Measurements from ENCODE around the gene CCDC184.
"Not testable (repeated sequence)": the region's sequence is repeated elsewhere in the genome, so short reads cannot be mapped to it uniquely, and the experiment has no call there.

Gene CCDC184

DNA sequence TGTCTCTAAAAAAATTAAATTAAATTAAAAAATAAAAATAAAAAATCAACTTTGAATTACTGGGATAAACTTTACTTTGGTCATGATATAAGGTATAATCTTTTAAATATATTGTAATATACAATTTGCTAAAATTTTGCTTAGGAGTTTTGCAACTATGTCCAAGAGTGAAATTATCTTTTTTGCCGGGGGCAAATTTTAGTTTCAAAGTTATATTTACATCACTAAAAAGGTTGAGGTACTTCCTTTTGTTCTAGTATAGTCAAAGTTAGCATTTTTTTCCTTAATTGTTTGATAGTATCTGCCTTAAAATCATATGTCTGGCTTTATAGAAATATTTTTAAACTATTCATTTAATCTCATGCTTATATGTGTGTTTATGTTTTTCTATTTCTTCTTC lies 37.3 kb downstream of the CCDC184 start:
- Histone ChIP-seq H2AFZ (ENCODE audit: low read depth, low read length) (no peak overlapping the region), H3K4me2 (ENCODE audit: insufficient read depth, low read length) (no peak overlapping the region), H3K36me3 (ENCODE audit: insufficient read depth, low read length) (no peaks in the 10 kb centered on the region), H3K4me3 (ENCODE audit: low read depth in 1 of 2, low read length in 2 of 2) (no peak overlapping the region), H3K9ac (ENCODE audit: low read depth, low read length) (no peak overlapping the region), H3K27ac (ENCODE audit: low read length) (no peak overlapping the region), H3K79me2 (ENCODE audit: insufficient read depth, low read length) (no peaks in the 10 kb centered on the region), H4K20me1 (ENCODE audit: insufficient read depth, low read length) (no peaks in the 10 kb centered on the region), H3K9me3 (ENCODE audit: insufficient read depth, low read length, severe bottlenecking) (no peaks in the 10 kb centered on the region), H3K27me3 (ENCODE audit: insufficient read depth, low read length, poor library complexity) (peaks cover 9% of the 10 kb centered on the region), H3K4me1 (ENCODE audit: insufficient read depth, low read length) (no peaks in the 10 kb centered on the region)
- TF ChIP-seq EZH2 (IDR thresholded peaks at IDR 0.05; ENCODE audit: borderline replicate concordance, low read depth, low read length, severe bottlenecking) = no peak
- TF ChIP-seq, protein P1, sequence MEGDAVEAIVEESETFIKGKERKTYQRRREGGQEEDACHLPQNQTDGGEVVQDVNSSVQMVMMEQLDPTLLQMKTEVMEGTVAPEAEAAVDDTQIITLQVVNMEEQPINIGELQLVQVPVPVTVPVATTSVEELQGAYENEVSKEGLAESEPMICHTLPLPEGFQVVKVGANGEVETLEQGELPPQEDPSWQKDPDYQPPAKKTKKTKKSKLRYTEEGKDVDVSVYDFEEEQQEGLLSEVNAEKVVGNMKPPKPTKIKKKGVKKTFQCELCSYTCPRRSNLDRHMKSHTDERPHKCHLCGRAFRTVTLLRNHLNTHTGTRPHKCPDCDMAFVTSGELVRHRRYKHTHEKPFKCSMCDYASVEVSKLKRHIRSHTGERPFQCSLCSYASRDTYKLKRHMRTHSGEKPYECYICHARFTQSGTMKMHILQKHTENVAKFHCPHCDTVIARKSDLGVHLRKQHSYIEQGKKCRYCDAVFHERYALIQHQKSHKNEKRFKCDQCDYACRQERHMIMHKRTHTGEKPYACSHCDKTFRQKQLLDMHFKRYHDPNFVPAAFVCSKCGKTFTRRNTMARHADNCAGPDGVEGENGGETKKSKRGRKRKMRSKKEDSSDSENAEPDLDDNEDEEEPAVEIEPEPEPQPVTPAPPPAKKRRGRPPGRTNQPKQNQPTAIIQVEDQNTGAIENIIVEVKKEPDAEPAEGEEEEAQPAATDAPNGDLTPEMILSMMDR (IDR thresholded peaks at IDR 0.05; ENCODE audit: borderline replicate concordance, extremely low read depth, low read length, poor library complexity, severe bottlenecking) = no peak
- DNase-seq (no peak), ATAC-seq (ENCODE audit: insufficient read depth, low read depth) (no peak)

DNA sequence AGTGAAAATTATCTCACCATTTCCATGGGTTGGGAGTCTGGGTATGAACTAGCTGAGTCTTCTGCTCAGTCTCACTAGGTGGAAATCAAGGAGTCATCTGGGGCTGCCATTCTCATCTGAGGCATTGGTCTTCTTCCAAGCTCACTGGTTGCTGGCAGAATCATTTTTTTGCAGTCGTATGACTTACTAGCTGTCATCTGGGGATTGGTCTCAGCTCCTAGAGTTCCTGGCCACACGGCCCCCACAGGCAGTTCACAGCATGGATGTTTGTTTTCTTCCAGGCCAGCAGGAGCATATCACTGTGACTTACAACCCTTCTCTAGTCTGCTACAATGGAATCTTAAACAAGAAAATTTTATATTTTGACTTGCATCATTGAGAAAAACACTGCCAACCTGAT lies 38.2 kb downstream of the CCDC184 start:
- H3K4me3 ChIP-seq (ENCODE audit: low read depth in 1 of 2, low read length in 2 of 2) = no peak overlapping the region
- H3K79me2 ChIP-seq (ENCODE audit: insufficient read depth, low read length) = no peaks in the 10 kb centered on the region
- no peak overlapping the region for H2AFZ ChIP-seq (ENCODE audit: low read depth, low read length)
- no peak overlapping the region for H3K27ac ChIP-seq (ENCODE audit: low read length)
- H4K20me1 ChIP-seq (ENCODE audit: insufficient read depth, low read length) = no peaks in the 10 kb centered on the region
- no peaks in the 10 kb centered on the region for H3K4me1 ChIP-seq (ENCODE audit: insufficient read depth, low read length)
- H3K4me2 ChIP-seq (ENCODE audit: insufficient read depth, low read length) = no peak overlapping the region
- H3K9me3 ChIP-seq (ENCODE audit: insufficient read depth, low read length, severe bottlenecking) = no peaks in the 10 kb centered on the region
- ATAC-seq (ENCODE audit: insufficient read depth, low read depth) (no peak), DNase-seq (no peak)
- no peak overlapping the region for H3K9ac ChIP-seq (ENCODE audit: low read depth, low read length)
- peaks cover 5% of the 10 kb centered on the region for H3K27me3 ChIP-seq (ENCODE audit: insufficient read depth, low read length, poor library complexity)
- no peaks in the 10 kb centered on the region for H3K36me3 ChIP-seq (ENCODE audit: insufficient read depth, low read length)
- no peak for TF ChIP-seq EZH2 (IDR thresholded peaks at IDR 0.05; ENCODE audit: borderline replicate concordance, low read depth, low read length, severe bottlenecking)
- TF ChIP-seq, protein P1 (IDR thresholded peaks at IDR 0.05; ENCODE audit: borderline replicate concordance, extremely low read depth, low read length, poor library complexity, severe bottlenecking) = no peak

DNA sequence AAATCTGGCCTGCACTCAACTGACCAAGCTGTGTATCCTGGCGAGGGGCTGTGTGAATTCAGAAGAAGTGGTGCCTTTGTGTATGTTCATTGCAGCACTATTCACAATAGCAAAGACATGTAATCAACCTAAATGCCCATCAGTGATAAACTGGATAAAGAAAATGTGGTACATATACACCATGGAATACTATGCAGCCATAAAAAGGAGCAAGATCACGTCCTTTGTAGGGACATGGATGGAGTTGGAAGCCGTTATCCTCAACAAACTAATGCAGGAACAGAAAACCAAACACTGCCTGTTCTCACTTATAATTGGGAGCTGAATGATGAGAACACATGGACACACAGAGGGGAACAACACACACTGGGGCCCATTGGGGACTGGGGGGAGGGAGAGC lies 41.1 kb downstream of the CCDC184 start:
- H3K27ac ChIP-seq (ENCODE audit: low read length); H3K9me3 ChIP-seq (ENCODE audit: insufficient read depth, low read length, severe bottlenecking); H3K36me3 ChIP-seq (ENCODE audit: insufficient read depth, low read length); DNase-seq; H4K20me1 ChIP-seq (ENCODE audit: insufficient read depth, low read length); H3K4me3 ChIP-seq (ENCODE audit: low read depth in 1 of 2, low read length in 2 of 2); H3K27me3 ChIP-seq (ENCODE audit: insufficient read depth, low read length, poor library complexity); H3K9ac ChIP-seq (ENCODE audit: low read depth, low read length); ATAC-seq (ENCODE audit: insufficient read depth, low read depth); H2AFZ ChIP-seq (ENCODE audit: low read depth, low read length); H3K4me1 ChIP-seq (ENCODE audit: insufficient read depth, low read length); H3K79me2 ChIP-seq (ENCODE audit: insufficient read depth, low read length); H3K4me2 ChIP-seq (ENCODE audit: insufficient read depth, low read length): not testable (repeated sequence)

DNA sequence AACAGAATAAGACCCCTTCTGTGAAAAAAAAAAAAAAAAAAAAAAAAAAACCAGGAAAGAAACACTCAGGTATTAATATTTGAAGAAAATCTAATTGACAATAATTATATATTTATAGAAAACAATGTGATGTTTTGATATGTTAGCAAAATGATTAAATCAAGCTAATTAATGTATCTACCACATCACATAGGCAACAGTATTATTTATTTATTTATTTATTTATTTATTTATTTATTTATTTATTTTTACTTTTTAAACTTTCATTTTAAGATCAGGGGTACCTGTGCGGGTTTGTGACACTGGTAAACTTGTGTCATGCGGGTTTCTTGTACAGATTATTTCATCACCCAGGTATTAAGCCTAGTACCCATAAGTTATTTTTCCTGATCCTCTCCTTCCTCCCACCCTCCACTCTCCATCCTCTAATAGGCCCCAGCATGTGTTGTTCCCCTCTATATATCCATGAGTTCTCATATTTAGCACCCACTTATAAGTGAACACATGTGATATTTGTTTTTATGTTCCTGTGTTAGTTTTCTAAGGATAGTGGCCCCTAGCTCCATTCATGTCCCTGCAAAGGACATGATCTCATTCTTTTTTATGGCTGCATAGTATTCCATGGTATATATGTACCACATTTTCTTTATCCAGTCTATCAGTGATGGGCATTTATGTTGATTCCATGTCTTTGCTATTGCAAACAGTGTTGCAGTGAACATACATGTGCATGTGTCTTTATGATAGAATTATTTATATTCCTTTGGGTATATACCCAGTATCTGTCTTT lies 47.9 kb downstream of the CCDC184 start:
- H3K36me3 ChIP-seq (ENCODE audit: insufficient read depth, low read length); H3K4me3 ChIP-seq (ENCODE audit: low read depth in 1 of 2, low read length in 2 of 2); H4K20me1 ChIP-seq (ENCODE audit: insufficient read depth, low read length); H3K27ac ChIP-seq (ENCODE audit: low read length); H3K27me3 ChIP-seq (ENCODE audit: insufficient read depth, low read length, poor library complexity); H3K9me3 ChIP-seq (ENCODE audit: insufficient read depth, low read length, severe bottlenecking); H3K9ac ChIP-seq (ENCODE audit: low read depth, low read length); ATAC-seq (ENCODE audit: insufficient read depth, low read depth); H3K79me2 ChIP-seq (ENCODE audit: insufficient read depth, low read length); H3K4me1 ChIP-seq (ENCODE audit: insufficient read depth, low read length); H2AFZ ChIP-seq (ENCODE audit: low read depth, low read length); H3K4me2 ChIP-seq (ENCODE audit: insufficient read depth, low read length); DNase-seq: not testable (repeated sequence)
